Neural progenitor cell (in vitro differentiated cells): ENCODE data around the gene KIDINS220.

Source experiments
- EZH2 ChIP-seq: fragments of 200-600 bp; sonication (generic); IDR thresholded peaks from 2 replicates; pipeline ENCODE4 v1.6.1; 2017; ENCODE audit warnings: antibody characterized with exemption, mild to moderate bottlenecking, moderate library complexity
- EZH2phosphoT487 ChIP-seq: fragments of 200-600 bp; sonication (generic); IDR thresholded peaks from 2 replicates; pipeline ENCODE4 v1.6.1; 2017; ENCODE audit warnings: antibody characterized with exemption
- TF ChIP-seq, protein P1 (sequence below): fragments of 200-600 bp; sonication (generic); IDR thresholded peaks from 2 replicates; pipeline ENCODE4 v1.5.1; 2017; ENCODE audit warnings: antibody characterized with exemption, mild to moderate bottlenecking

DNA sequence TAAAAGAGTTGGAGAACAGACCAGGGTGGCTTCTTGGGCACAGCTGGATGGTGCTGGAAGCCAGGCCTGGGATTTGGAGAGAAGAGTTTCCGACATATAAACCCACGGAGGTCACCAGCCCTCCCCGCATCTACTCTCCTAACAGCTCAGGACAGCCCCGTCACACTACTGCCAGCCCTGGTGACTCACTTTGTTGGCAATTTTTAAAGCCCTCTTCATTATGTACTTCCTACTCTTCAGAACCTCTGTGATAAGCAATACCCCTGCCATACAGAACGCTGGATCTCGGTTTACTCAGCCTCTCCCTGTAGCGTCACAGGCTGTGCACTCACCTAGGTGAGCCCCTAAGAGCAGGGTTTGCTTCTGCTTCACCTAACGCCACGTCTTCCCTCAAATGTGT lies 107.5 kb downstream of the KIDINS220 start:
- TF ChIP-seq, protein P1, sequence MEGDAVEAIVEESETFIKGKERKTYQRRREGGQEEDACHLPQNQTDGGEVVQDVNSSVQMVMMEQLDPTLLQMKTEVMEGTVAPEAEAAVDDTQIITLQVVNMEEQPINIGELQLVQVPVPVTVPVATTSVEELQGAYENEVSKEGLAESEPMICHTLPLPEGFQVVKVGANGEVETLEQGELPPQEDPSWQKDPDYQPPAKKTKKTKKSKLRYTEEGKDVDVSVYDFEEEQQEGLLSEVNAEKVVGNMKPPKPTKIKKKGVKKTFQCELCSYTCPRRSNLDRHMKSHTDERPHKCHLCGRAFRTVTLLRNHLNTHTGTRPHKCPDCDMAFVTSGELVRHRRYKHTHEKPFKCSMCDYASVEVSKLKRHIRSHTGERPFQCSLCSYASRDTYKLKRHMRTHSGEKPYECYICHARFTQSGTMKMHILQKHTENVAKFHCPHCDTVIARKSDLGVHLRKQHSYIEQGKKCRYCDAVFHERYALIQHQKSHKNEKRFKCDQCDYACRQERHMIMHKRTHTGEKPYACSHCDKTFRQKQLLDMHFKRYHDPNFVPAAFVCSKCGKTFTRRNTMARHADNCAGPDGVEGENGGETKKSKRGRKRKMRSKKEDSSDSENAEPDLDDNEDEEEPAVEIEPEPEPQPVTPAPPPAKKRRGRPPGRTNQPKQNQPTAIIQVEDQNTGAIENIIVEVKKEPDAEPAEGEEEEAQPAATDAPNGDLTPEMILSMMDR: no peak
- no peak for TF ChIP-seq EZH2phosphoT487
- no peak for TF ChIP-seq EZH2
